ENCODE measurements around the gene PRICKLE2.

The PRICKLE2 gene

DNA sequence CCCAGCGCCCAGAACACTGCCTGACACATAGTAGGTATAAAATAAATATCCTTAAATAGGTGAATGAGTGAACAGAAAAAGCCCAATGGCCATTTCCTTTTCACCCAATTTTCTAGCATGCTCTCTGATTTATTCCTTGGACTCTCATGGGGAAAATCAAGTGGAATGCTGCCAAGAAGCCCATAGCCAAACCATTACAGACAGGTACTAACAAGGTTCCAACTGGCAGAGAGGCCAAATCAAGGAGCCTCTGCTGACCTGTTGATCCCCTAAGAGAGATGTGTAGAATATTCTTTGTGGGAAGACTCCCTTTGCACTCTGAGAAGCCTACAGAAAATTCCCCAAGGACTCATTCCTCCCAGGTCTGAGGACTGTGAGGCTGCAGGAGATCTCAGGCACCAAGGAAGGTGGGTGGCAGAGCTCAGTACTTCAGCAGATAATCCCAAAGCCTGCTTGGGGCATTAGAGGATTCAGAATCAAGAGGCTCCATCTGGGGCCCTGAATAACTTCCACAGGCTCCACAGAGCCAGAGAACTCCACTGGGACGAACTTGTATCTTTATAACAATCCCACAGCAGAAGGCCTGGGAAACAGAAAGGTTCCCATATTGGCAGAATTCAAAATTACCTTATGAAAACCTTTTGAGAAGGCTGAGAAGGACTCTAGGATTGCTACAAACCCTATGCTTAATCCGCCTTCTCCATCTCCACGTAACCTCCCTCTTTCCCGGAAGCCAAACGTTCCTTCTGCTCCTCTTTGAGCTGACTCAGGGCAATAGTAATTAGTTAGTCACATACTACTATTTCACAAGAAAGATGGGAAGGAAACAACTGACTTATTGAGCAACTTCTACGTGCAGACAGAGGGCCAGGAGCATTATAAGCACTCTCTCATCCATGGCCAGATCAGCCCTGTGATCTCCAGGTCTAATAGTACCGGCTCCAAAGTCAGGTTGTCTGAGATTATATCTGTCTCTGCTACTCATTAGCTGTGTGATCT lies 34.5 kb downstream of the PRICKLE2 start:
- DNase-seq (ENCODE audit: low read depth), result peak; percentile 89

DNA sequence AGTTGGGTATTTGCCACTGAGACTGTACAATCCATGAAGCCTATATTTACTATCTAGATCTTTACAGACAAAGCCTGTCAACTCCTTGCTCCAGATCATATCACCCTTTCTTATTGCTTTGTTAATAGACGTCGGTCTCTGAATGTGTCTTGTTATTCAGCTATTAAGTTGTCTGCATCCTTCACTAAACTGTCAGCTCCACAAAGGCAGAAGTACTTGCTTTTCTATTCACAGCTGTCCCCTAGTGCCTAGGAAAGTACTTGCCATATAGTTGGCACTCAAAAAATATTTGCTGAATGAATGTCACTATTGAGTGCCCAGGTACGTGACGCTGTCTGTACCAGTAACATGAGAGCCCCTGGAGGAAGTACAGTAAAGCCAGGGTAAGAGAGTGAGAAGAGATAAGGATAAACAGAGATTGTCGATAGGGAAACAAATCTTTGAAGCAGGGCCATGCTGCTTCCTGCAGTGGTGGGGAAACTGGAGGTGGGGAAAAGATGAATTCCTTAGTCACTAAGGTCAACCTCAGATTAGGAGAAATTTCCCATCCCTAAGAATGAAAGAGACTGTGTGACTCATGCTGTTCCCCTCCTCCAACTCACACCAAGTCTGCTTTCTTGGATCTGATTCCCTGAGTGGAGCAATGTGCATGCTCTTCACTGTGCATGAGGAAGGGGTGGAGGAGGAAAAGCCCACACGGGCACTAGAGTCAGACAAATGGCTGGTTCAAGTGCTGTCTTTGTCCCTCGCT lies 36.3 kb downstream of the PRICKLE2 start:
- DNase-seq (ENCODE audit: low read depth), result peak; percentile 94

DNA sequence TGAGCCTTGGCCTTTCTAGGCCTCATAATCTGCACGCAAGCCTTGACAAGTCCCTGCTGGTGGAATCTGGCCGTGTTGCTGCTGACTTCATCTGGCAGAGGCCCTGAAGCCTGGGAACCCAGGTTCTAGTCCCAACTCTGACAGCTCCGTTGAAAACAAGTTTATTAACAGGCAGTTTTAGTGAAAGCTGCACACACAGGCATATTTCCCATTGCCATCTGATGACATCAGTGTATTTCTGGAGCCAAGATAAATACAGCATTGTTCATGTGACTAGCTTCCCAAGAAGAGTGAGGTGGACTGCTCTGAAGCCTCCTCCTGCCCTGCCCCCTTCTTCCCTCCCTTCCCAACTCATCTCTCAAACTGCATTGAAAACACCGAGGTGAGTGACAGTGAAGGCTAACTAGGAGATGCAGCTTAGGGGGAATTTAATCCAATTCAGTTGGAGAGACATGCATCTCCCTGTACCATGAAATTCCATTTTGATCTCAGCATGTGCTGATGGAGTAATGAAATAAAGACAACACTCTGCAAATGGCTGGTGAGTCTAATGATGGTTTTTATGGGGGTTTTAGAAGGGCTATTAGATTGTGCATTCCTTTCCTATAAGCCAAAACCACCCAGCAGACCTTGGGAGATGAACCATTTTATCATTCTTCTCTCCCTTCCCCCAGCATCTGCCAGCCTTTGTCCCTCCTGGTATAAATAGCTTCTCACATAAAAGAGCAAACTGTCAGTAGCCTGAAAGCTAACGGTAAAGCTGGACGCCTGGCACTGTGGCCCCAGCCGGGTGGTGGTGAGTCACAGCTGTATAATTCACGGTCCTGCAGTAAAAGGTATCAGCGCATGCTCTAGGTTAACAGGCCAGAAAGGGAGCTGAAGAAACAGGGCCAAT lies 38.0 kb downstream of the PRICKLE2 start:
- peak; percentile 99 for DNase-seq (ENCODE audit: low read depth)

DNA sequence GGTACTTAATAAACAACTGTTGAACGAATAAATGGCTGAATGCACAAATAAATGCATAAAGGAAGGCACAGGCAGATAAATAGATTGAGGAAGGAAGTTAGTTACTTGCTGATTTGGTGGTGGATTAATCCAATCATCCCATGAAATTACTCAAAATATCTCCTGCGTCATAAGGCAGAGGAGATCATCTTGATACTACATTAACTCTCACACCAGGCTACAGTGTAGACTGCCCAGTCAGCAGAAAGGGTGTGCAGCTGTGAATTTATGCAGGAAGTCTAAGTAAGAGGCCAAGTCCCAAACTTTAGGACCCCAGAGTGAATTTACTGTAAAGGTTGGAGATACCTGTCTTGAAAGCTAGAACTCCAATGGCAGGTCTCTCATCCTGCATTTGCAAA lies 38.6 kb downstream of the PRICKLE2 start:
- DNase-seq (ENCODE audit: low read depth), result no peak

DNA sequence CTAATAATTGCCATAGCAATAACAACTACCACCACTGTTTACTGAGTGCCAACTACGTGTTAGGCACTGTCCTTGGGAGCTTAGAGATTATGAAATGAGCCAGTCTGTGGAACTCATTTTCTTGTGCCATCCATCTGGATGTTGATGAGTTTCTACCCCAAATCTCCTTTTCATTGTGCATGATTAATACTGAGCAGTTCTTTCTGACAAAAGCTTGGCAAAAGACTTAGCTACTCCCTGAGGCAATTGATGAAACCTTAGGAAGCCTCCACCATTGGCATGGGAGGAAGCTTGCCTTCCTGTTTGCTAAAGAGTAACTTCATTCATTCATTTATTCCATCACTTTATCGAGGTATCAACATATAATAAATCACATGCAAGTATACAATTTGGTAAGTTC lies 39.8 kb downstream of the PRICKLE2 start:
- peak; percentile 45 for DNase-seq (ENCODE audit: low read depth)

DNA sequence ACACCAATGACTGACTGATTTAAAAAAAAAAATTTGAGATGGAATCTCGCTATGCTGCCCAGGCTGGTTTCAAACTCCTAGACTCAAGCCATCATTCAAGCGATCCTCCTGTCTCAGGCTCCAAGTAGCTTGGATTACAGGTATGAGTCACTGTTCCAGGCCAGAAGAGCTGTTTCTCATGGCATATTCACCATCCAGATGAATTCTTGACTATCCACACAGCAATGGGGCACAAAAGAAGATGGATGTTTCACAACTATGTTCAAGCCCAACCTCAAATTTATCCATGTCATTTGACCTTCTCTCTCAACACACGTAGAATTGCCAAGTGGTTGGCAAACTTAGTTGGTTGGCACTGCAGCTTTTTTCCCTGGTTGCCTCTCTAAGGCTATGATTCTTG lies 40.6 kb downstream of the PRICKLE2 start:
- DNase-seq (ENCODE audit: low read depth), result peak; percentile 65

DNA sequence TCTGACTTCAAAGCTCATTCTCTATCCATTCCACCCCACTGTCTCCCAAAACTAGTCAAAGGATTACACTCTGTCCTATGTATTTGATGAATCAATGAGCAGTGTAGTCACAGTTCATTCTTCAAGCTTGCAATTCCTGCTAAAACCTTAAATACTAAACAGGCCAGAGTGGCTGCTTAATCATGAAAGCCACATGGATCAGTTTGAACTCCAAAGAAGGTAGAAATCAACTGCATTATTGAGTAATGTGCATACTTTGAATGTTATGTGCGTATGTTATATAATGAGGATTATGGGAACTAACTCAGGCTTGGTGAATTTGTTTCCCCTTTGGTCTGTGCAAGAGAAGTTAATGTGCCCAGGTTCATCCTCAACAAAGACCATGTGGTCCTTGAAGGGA lies 45.4 kb downstream of the PRICKLE2 start:
- no peak for DNase-seq (ENCODE audit: low read depth)

DNA sequence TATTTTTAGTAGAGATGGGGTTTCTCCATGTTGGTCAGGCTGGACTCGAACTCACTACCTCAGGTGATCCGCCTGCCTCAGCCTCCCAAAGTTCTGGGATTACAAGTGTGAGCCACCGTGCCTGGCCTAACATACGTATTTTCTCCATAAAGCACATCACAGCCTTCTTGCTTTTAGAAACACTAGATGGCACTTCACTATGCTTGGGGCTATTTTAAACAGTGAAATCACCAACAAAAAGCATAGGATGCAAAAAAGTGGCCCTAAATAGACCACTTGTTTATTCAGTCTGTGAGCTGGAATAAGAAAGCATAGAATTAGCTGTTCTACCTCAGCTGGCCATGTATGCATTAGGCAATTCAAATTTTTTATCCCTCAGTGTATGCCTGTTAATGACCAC lies 46.0 kb downstream of the PRICKLE2 start:
- no peak for DNase-seq (ENCODE audit: low read depth)

DNA sequence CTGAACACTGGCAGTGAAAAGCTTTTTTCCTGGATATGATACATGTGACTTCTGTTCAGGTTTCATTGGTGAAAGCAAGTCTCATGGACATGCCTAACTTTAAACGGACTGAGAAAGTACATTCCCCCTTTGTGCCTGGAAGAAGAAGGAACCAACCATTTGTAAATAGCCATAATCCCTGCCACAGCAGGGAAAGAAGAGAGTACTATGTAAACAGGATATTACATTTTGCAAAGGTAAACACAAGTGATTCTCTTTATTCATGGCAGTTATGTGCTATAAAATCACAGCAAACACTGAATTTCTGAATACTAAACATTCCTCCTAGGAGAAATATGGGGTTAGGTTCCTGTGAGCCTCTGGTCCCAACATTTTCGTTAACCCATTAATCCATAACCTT lies 46.8 kb downstream of the PRICKLE2 start:
- no peak for DNase-seq (ENCODE audit: low read depth)

DNA sequence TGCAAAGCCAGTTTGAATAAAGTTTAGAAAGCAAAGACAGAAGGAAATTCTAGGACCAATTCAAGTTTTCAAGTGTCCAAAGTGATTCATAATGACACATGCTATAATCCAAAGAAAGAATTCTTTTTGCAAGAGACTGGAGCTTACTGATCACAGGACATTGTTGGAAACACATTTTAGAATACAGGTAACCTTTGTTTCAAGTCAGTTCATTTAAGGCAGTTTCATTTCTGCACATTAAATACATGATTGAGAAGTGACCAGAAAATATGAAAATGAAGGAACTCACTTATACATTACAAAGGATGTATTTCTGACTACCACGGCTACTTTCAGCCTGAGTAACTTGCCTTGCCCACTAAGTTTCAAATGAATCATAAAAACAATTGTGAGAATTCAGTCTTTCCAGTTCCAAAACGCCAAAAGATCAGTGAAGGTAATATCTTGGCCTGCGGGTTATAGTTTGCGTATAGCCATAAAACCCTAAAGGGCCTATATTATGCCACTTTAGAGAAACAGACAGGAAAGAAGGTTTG lies 48.7 kb downstream of the PRICKLE2 start:
- DNase-seq (ENCODE audit: low read depth), result peak; percentile 54

DNA sequence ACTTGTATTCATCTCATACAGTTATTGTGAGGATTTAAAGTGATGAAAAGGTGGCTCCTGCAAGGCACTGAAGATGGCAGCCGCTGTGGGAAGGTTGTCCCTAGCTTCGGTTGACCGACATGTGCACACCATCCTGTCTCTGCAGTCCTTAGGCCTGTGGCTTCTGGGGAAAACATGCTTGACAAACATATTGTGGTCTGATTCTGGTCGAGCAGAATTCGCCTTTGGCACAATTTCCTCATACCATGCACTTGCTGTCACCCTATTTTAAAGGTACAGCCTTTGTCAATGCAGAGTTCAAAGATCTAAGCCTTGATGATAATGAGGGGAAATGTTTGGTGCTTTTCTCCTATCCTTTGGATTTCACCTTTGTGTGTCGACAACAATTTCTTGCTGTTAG lies 50.9 kb downstream of the PRICKLE2 start:
- peak; percentile 62 for DNase-seq (ENCODE audit: low read depth)

DNA sequence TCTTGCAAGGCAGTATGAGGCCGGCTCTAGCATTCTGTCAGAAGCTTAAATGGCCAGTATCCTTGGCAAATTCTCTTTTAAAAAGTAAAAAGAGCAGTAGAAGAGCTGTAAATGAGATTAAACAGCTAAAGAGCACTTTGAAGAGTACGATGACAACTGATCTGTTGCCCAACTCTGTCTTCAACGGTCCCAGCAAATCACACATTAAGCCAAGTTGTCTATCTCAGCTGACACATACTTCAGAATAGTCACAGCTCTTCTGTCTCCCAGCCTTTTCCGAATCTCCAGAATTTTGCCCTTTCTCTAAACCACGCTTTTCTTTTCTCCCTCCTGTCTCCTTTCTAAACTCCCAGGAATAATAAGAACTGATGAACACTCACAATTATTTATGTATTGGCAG lies 51.7 kb downstream of the PRICKLE2 start:
- DNase-seq (ENCODE audit: low read depth), result no peak

DNA sequence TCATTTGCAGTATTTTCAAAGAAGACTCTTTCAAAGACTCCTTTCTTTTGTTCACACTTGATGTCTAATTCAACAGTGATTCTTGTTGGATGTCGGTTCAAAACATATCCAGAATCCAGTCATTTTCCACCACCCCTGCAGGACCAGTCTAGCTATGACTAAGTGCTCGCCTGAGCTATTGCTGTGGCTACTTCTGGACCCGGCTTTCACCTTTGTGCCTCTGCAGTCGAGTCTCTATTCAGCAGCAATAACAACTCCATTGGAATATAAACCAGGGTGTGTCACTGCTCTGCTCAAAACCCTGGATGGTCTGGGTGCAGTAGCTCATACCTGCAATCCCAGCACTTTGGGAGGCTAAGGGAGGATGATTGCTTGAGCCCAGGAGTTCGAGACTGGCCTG lies 55.0 kb downstream of the PRICKLE2 start:
- no peak for DNase-seq (ENCODE audit: low read depth)

DNA sequence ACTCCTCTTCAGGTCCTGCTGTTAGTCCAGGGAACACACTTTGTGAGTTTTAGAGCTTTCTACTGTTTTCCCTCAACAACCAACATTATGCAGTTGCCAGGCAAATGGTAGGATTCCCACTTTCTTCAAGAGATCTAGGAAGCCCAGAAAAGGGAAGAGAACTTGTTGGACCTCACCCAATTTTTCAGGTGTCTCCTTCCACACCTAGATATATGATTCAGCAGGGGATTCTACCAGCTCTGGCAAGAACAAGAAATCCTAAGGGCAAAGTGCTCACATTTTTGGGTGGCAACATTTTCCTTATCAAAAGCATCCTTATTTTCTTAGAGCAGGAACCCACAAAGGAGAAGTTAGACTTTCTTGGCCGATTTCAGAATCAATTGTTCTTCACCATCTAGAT lies 57.4 kb downstream of the PRICKLE2 start:
- DNase-seq (ENCODE audit: low read depth), result no peak

DNA sequence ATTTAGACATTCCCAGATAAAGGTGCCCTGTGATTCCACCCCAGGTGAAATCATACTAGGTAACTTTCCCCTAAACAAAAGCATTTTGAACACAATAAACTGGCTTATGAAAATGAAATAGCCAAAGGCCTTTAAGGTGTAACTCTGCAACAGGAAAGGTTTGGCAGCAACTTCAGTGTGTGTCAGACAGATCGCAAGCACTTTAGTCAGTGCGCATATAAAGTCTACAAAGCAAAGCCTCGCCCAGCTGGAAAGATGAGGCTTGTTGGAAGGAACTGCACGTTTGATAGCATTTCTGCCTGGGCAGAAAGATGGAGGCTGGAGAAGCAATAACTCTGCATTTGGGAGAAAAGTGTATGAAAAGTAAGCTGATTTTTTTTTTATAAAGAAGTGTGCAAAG lies 57.9 kb downstream of the PRICKLE2 start:
- DNase-seq (ENCODE audit: low read depth), result no peak

DNA sequence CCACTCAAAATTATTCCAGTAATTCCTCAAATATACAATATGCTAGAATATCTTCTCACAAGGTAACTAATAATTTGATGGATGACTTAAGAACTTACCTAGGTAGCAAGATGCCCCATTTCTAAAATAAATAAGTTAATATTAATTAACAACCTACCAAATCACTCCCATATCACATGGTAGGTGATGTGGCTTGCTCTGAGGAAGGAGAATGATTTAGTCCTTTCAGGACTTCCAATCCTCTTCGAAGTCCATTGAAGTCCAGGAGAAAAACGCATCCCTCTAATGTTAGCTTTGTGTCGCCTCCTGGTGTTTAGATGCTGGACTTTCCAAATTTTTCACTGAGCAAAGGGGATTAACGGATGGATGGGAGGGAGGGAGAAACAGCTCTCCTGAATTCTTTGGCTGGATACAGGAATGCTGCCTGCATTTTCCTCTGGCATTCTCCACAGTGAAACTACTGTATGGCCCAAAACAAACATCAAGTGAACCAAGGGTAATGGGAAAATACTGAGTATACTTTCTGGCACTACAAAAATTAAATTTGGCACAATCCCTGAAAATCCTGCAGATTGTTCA lies 58.6 kb downstream of the PRICKLE2 start:
- peak; percentile 68 for DNase-seq (ENCODE audit: low read depth)

DNA sequence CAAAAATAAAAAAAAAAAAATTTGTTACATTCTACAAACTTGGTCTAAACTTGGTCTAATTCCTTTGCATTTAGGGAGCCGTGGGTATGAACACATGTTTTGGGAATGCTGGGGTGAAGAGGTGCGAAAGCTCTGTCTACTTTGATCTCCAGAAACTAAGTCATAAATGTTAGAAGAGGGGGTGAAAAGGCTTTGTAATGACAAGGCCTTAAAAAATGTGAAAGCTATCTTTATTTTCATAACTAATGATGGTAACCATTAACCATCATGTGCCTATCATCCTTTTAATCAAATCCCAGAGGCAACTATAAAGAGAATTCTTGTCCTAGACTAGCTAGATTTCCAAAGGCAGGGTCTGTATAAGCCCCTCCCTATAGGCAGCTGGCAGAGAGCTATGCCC lies 60.9 kb downstream of the PRICKLE2 start:
- peak; percentile 83 for DNase-seq (ENCODE audit: low read depth)

DNA sequence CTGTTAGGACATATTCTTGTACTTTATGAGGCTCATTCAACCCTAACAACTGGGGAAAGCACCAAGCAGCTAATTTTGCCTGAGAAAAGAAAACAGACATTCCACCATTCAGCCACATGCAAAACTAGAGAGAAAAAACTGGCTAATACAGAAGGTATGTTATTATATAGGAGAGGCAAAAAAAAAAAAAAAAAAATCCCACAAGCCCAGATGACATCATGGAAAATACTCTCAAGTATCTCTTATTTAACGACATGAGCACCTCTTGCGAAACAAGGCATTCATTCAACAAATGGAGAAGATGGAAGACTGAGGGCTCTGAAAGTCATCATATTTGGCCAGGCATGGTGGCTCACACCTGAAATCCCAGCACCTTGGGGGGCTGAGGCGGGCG lies 61.5 kb downstream of the PRICKLE2 start:
- peak; percentile 98 for DNase-seq (ENCODE audit: low read depth)

DNA sequence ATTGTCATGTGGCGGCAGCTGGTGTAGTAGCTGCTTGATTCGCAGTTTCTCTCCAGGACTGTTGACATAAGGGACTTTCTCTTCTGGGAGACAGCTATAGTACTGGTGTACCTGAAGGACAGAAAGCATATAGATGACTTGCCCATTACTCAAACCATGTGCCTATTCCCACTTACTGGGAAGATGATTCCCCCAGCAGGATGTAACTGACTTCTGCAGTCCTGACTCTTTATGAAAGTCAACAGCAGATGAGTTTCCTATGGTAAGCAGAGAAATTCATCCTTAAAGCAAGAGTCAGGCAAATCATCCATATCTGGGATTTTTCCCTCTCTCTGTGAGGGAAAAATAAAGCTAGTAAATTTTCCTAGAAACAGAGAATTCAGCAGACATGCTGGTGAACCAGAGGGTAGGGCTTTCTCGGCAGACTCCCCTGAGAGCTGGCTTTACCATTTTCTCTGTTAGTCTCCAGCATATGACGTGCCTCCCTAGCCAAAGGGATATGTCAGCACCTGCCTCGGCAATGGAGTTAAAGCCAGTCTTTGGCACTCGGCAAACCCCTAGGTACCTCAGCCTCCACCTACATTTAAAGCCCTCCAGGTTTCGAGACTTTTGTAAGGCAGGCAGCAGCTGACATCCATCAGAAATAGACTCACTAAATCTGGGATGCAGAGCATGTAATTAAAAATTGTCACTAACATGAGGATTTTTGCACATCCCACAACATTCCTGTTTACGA lies 62.1 kb downstream of the PRICKLE2 start:
- DNase-seq (ENCODE audit: low read depth), result peak; percentile 40

DNA sequence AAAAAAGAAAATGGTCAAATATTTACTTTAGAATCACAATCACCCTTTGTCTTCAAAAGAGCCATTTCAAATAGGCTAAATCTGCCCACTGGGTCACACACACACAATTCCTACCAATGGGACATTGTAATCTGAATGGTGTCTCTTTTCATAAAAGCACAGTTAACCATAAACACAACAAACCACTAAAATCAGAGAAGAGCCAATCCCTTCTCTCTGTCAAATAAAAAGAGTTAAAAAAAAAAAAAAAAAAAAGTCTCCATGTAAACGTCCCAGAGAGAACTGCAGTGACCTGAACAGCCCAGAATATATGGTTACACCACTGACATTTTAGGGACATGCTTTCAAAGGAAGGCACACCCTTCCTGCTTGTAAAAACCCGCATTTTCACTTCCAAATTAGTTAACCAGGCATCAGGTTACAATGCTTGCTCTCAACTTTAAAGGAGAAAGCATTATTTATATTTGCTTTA lies 63.7 kb downstream of the PRICKLE2 start:
- DNase-seq (ENCODE audit: low read depth), result peak; percentile 45

Data from EH (cell line).